ENCODE measurements around the gene STK38.
"Not testable (repeated sequence)": the region's sequence is repeated elsewhere in the genome, so short reads cannot be mapped to it uniquely, and the experiment has no call there.

Gene STK38

DNA sequence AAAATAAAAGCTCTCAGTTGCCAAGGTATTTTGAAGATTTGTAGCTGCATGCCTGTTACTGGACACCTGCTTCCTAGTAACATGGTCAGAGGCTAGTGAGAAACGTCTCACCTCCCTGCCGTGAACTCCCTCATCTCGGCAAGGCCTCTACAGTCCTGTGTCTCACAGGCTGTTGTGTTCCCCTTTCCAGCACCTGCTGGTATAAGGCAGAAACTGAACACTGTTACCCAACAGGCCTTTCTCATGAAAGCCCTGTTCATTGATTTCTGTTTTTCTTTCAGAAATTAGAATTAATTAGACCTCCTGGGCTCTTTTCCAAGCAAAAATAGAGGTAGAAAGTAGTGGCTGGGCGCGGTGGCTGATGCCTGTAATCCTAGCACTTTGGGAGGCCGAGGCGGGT lies 29.3 kb upstream of the STK38 start:
- no peak for DNase-seq (ENCODE audit: low read depth)
- H3K4me3 ChIP-seq (ENCODE audit: low read depth, low read length), result no peak overlapping the region
- TF ChIP-seq, protein P1, sequence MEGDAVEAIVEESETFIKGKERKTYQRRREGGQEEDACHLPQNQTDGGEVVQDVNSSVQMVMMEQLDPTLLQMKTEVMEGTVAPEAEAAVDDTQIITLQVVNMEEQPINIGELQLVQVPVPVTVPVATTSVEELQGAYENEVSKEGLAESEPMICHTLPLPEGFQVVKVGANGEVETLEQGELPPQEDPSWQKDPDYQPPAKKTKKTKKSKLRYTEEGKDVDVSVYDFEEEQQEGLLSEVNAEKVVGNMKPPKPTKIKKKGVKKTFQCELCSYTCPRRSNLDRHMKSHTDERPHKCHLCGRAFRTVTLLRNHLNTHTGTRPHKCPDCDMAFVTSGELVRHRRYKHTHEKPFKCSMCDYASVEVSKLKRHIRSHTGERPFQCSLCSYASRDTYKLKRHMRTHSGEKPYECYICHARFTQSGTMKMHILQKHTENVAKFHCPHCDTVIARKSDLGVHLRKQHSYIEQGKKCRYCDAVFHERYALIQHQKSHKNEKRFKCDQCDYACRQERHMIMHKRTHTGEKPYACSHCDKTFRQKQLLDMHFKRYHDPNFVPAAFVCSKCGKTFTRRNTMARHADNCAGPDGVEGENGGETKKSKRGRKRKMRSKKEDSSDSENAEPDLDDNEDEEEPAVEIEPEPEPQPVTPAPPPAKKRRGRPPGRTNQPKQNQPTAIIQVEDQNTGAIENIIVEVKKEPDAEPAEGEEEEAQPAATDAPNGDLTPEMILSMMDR (IDR thresholded peaks at IDR 0.05; ENCODE audit: insufficient read depth, low read depth, low read length, missing control alignments), result no peak

DNA sequence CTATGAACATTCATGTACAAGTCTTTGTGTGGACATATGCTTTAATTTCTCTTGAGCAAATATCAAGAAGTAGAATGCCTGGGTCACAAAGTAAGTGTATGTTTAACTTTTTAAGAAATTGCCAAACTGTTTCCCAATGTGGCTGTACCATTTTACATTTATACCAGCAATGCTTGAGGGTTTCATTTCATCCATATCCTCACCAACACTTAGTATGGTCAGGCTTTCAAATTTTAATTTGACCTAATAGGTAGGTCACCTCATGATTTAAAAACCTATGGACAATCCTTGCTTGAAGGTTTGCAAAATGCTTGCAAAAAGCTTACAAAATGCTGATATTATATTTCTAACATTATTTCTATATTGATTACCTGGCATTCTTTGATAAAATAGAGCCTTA lies 27.4 kb upstream of the STK38 start:
- DNase-seq (ENCODE audit: low read depth), result no peak
- TF ChIP-seq, protein P1 (IDR thresholded peaks at IDR 0.05; ENCODE audit: insufficient read depth, low read depth, low read length, missing control alignments), result no peak
- no peak overlapping the region for H3K4me3 ChIP-seq (ENCODE audit: low read depth, low read length)

DNA sequence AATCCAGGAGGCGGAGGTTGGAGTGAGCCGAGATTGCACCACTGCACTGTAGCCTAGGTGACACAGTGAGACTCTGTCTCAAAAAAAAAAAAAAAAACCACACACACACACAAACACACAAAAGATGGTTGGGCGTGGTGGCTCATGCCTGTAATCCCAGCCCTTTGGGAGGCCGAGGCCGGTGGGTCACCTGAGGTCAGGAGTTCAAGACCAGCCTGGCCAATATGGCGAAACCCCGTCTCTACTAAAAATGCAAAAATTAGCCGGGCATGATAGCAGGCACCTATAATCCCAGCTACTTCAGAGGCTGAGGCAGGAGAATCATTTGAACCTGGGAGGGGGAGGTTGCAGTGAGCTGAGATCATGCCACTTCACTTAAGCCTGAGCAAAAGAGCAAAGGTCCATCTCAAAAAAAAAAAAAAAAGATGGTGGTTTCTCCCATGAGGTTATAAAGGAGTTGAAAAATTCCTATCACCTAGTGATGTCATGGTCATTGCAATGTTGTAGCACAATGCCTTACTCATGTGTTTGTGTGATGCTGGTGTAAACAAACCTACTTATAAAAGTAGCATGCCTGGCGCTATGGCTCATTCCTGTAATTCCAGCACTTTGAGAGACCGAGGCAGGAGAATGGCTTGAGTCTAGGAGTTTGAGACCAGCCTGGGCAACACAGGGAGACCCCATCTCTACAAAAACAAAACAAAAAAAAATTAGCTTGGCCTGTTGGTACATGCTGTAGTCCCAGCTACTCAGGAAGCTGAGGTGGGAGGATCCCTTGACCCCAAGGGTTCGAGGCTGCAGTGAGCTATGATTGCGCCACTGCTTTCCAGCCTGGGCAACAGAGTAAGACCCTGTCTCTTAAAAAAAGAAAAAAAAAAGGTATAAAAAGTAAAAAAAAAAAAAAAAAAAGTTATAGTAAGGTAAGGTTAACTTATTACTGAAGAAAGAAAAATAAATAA lies 25.4 kb upstream of the STK38 start:
- H3K4me3 ChIP-seq (ENCODE audit: low read depth, low read length); DNase-seq (ENCODE audit: low read depth): not testable (repeated sequence)

DNA sequence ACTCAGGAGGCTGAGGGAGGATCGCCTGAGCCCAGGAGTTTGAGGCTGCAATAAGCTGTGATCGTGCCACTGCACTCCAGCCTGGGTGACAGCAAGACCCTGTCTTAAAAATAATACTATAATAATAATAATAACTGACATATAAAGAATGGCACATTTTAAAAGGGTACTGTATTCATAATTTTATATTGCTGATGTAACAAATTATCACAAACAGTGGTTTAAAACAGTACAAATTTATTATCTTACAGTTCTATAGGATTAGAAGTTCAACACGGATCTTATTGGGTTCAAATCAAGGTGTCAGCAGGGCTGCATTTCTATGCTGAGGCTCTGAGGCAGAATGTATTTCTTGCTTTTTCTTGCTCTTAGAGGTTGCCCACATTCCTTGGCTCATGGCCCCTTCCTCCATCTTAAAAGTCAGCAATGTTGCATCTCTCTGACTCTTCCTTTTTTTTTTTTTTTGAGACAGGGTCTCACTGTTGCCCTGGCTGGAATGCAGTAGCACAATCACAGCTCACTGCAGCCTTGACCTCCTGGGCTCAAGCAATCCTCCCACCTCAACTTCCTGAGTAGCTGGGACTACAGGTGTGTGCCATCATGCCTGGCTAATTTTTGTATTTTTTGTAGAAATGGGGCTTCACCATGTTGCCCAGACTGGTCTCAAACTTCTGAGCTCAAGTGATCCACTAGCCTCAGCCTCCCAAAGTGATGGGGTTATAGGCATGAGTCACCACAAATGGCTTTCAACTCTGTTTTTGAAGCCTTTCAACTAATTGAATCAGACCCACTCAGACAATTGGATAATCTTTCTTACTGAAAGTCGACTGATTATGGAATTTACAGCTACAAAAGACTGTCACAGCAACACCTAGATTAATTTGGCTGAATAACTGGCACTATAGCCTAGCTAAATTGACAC lies 24.1 kb upstream of the STK38 start:
- no peak overlapping the region for H3K4me3 ChIP-seq (ENCODE audit: low read depth, low read length)
- TF ChIP-seq, protein P1 (IDR thresholded peaks at IDR 0.05; ENCODE audit: insufficient read depth, low read depth, low read length, missing control alignments), result no peak
- DNase-seq (ENCODE audit: low read depth), result no peak

DNA sequence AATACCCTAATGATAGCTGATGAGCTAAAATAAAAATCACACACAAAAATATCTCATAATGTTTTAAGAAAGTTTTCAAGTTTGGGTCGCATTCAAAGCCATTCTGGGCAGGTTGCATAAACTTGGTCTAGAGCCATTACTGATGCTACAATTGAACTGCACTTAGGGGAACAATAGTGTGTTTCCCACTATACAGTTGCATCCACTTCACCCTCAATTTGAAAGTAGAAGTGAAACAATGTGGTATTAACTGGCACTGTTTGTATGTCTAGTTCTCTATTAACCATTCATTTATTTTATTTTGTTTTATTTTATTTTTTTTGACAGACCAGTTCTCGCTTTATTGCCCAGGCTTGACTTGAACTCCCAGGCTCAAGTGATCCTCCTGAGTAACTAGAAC lies 23.0 kb upstream of the STK38 start:
- H3K4me3 ChIP-seq (ENCODE audit: low read depth, low read length), result no peak overlapping the region
- TF ChIP-seq, protein P1 (IDR thresholded peaks at IDR 0.05; ENCODE audit: insufficient read depth, low read depth, low read length, missing control alignments), result no peak
- DNase-seq (ENCODE audit: low read depth), result no peak

DNA sequence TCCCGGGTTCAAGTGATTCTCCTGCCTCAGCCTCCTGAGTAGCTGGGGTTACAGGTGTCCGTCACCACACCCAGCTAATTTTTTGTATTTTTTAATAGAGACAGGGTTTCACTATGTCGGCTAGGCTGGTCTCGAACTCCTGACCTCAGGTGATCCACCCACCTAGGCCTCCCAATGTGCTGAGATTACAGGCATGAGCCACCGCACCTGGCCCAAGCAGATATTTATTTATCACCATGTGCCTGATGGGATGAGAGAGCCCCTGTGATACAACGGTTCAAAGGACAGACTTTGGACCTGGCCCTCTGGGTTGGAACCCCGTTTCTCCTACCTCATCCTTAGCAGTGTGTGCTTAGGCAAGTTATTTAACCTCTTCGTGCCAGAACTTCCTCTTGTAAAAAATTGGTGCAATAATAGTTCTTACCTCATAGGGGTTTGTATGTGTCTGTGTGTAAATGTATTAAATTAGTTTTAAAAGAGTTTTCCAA lies 19.2 kb upstream of the STK38 start:
- TF ChIP-seq, protein P1 (IDR thresholded peaks at IDR 0.05; ENCODE audit: insufficient read depth, low read depth, low read length, missing control alignments), result no peak
- no peak overlapping the region for H3K4me3 ChIP-seq (ENCODE audit: low read depth, low read length)
- DNase-seq (ENCODE audit: low read depth), result no peak

DNA sequence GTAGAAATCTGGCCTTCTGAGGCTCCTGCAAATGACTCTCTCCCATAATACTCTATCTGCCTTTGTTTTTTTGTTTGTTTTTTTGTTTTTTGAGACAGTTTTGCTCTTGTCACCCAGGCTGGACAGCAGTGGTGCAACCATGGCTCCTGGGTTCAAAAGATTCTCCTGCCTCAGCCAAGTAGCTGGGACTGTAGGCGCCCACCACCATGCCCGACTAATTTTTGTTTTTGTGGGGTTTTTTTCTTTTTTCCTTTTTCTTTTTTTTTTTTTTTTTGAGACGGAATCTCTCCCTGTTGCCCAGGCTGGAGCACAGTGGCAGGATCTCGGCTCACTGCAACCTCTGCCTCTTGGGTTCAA lies 16.6 kb upstream of the STK38 start:
- TF ChIP-seq, protein P1 (IDR thresholded peaks at IDR 0.05; ENCODE audit: insufficient read depth, low read depth, low read length, missing control alignments), result no peak
- DNase-seq (ENCODE audit: low read depth), result no peak
- H3K4me3 ChIP-seq (ENCODE audit: low read depth, low read length), result no peak overlapping the region
